H1 (cell line): Measurements from ENCODE around the gene MPP2. TPM values are rescaled to one million over a fixed set of nuclear protein-coding genes. Genes with fewer than 3 reads are reported as not detected.

Source experiments
- RAD21 ChIP-seq, 2 experiments: IDR thresholded peaks in 1 of 2; conservative IDR thresholded peaks in 1 of 2; 2 replicates each; pipeline ENCODE4 v1.6.1; 2011; ENCODE audit warnings: low read depth in 2 of 2, low read length in 2 of 2, improper control_type of control experiment in 1 of 2, inconsistent platforms in 1 of 2, mild to moderate bottlenecking in 1 of 2, moderate library complexity in 1 of 2
- SIRT6 ChIP-seq: IDR thresholded peaks from one replicate; pipeline ENCODE4 v1.7.1; 2012; ENCODE audit warnings: low read length, inconsistent platforms
- TBP ChIP-seq: IDR thresholded peaks from 2 replicates; pipeline ENCODE4 v1.6.1; 2011; ENCODE audit warnings: low read depth, low read length, improper control_type of control experiment
- TEAD4 ChIP-seq: IDR thresholded peaks from 2 replicates; pipeline ENCODE4 v1.6.1; 2012; ENCODE audit warnings: low read depth, low read length, inconsistent platforms, mixed read lengths
- YY1 ChIP-seq: IDR thresholded peaks from 2 replicates; pipeline ENCODE4 v1.6.1; 2011; ENCODE audit warnings: low read depth, mild to moderate bottlenecking, low read length
- polyA plus RNA-seq, 7 experiments: library from polyadenylated mRNA; depleted of rRNA in 3 of 7; stranded (reverse) in 5 of 7; unstranded in 2 of 7; fragments of >200 nt in 5 of 7; fragments of 200-250 nt in 2 of 7; gene quantifications; 1 replicate in 5 of 7; 2 replicates in 1 of 7; 4 replicates in 1 of 7; pipeline versions ENCODE4 v1.2.1 to v1.2.3, GENCODE V29; 2011 to 2013; ENCODE audit warnings: missing spikeins in 2 of 7, mixed read lengths in 2 of 7
- total RNA-seq: library from RNA; stranded (reverse); fragmentation: NEBNext Ultra II Directional; extraction: Animal tissue kit (Norgen Biotek cat#: 25700); gene quantifications from 2 replicates; pipeline ENCODE4 v1.2.1, GENCODE V29; 2021

MPP2 gene
- total and polyA plus RNA-seq, 2 of the 8 experiments (the other 6 are each of a cell fraction or from before 2014, with no cell fraction given): 30.9 to 34.1 TPM

GRCh38 chr17:43846221-43846712 is 61.1 kb downstream of the MPP2 start (continued):
- TF ChIP-seq RAD21 (IDR thresholded peaks at IDR 0.05 in 1 of 2, conservative IDR thresholded peaks at IDR 0.05 in 1 of 2; ENCODE audit: low read depth in 2 of 2, low read length in 2 of 2) (peak; percentile 80 to 92), SIRT6 (no peak), YY1 (0 out of 2 replicates have a peak, but pooled peaks have one; percentile 47), TBP (peak; percentile 33), TEAD4 (0 out of 2 replicates have a peak, but pooled peaks have one; percentile 20)
- TF ChIP-seq, all 59 proteins: peak for 8
